MM.1S (cell line): ENCODE data around the gene MEIOC.

Experiments used
- DNase-seq: peaks from one replicate; pipeline ENCODE4 v3.0.0-alpha.2; 2015
- H2AFZ ChIP-seq: fragments of 300-600 bp; sonication (generic); 2 replicates; pipeline ENCODE4 v1.6.0; 2016; ENCODE audit warnings: antibody characterized with exemption, low read length
- H3F3A ChIP-seq: fragments of 300-600 bp; sonication (generic); 2 replicates; pipeline ENCODE4 v1.6.1; 2016; ENCODE audit warnings: mild to moderate bottlenecking, antibody characterized with exemption, low read length, moderate library complexity, mixed read lengths; ENCODE audit not compliant: insufficient read depth
- H3K27ac ChIP-seq: fragments of 300-600 bp; sonication (generic); 2 replicates; pipeline ENCODE4 v1.5.1; 2016; ENCODE audit warnings: mild to moderate bottlenecking, low read length
- H3K27me3 ChIP-seq: fragments of 300-600 bp; sonication (generic); replicated peaks from 2 replicates; pipeline ENCODE4 v1.6.0; 2016; ENCODE audit warnings: low read length; ENCODE audit not compliant: insufficient read depth
- H3K36me3 ChIP-seq: fragments of 300-600 bp; sonication (generic); replicated peaks from 2 replicates; pipeline ENCODE4 v1.6.1; 2016; ENCODE audit warnings: mild to moderate bottlenecking, low read length, mixed read lengths; ENCODE audit not compliant: insufficient read depth
- H3K4me1 ChIP-seq: fragments of 300-600 bp; sonication (generic); 2 replicates; pipeline ENCODE4 v1.6.1; 2016; ENCODE audit warnings: low read length, mixed read lengths
- H3K4me2 ChIP-seq: fragments of 300-600 bp; sonication (generic); 2 replicates; pipeline ENCODE4 v1.6.0; 2016; ENCODE audit warnings: low read depth, low read length
- H3K4me3 ChIP-seq: fragments of 300-600 bp; sonication (generic); 2 replicates; pipeline ENCODE4 v1.5.1; 2016; ENCODE audit warnings: low read length, mixed read lengths
- H3K79me2 ChIP-seq: fragments of 300-600 bp; sonication (generic); 2 replicates; pipeline ENCODE4 v1.6.1; 2016; ENCODE audit warnings: mixed run types, low read length, mixed read lengths
- H3K9ac ChIP-seq: fragments of 300-600 bp; sonication (generic); 2 replicates; pipeline ENCODE4 v1.6.1; 2016; ENCODE audit warnings: low read length, mixed read lengths
- H3K9me2 ChIP-seq: fragments of 300-600 bp; sonication (generic); replicated peaks from 2 replicates; pipeline ENCODE4 v1.6.1; 2016; ENCODE audit warnings: mild to moderate bottlenecking, low read length, mixed read lengths; ENCODE audit not compliant: insufficient read depth
- H3K9me3 ChIP-seq: fragments of 300-600 bp; sonication (generic); replicated peaks from 2 replicates; pipeline ENCODE4 v1.6.1; 2016; ENCODE audit warnings: mild to moderate bottlenecking, low read length, mixed read lengths; ENCODE audit not compliant: insufficient read depth
- H4K20me1 ChIP-seq: fragments of 300-600 bp; sonication (generic); 2 replicates; pipeline ENCODE4 v1.6.1; 2016; ENCODE audit warnings: mild to moderate bottlenecking, low read length, moderate library complexity, mixed read lengths; ENCODE audit not compliant: insufficient read depth
- CTCF ChIP-seq: fragments of 300-600 bp; sonication (generic); IDR thresholded peaks from 2 replicates; pipeline ENCODE4 v1.5.1; 2016; ENCODE audit warnings: antibody characterized with exemption, low read length, mixed read lengths
- EZH2 ChIP-seq: fragments of 300-600 bp; sonication (generic); optimal IDR thresholded peaks from 2 replicates; pipeline ENCODE3; 2017; ENCODE audit warnings: low read depth, mild to moderate bottlenecking, antibody characterized with exemption, low read length, mixed read lengths
- EZH2phosphoT487 ChIP-seq: fragments of 300-600 bp; sonication (generic); IDR thresholded peaks from 2 replicates; pipeline ENCODE4 v1.6.1; 2018; ENCODE audit warnings: antibody characterized with exemption, low read length

Gene MEIOC

GRCh38 chr17:44688200-44688599 lies 31.9 kb downstream of the MEIOC start:
- Histone ChIP-seq H3K9ac (peak overlapping the region; percentile 80; the same call in 1 of the 2 replicates), H2AFZ (no peak overlapping the region), H3K79me2 (peaks cover 31% of the 10 kb centered on the region), H3K4me1 (peaks cover 12% of the 10 kb centered on the region), H3K9me3 (no peaks in the 10 kb centered on the region), H3K4me2 (peak overlapping the region; percentile 98; the same call in 1 of the 2 replicates), H4K20me1 (no peaks in the 10 kb centered on the region), H3F3A (peaks cover 8% of the 10 kb centered on the region; the same call in 1 of the 2 replicates), H3K9me2 (no peaks in the 10 kb centered on the region), H3K27ac (no peak overlapping the region), H3K4me3 (0 out of 2 replicates have a peak overlapping the region, but pooled peaks have one; percentile 94), H3K36me3 (no peaks in the 10 kb centered on the region), H3K27me3 (no peaks in the 10 kb centered on the region)
- no peak for TF ChIP-seq CTCF
- no peak for TF ChIP-seq EZH2
- TF ChIP-seq EZH2phosphoT487, result no peak
- no peak for DNase-seq

GRCh38 chr17:44688675-44689476 lies 32.6 kb downstream of the MEIOC start:
- TF ChIP-seq CTCF, result no peak
- TF ChIP-seq EZH2, result no peak
- no peak for TF ChIP-seq EZH2phosphoT487
- Histone ChIP-seq H3K36me3 (no peaks in the 10 kb centered on the region), H4K20me1 (no peaks in the 10 kb centered on the region), H2AFZ (peak overlapping the region; percentile 97), H3K79me2 (peaks cover 31% of the 10 kb centered on the region), H3K4me1 (peaks cover 12% of the 10 kb centered on the region), H3K9me3 (no peaks in the 10 kb centered on the region), H3K27ac (peak overlapping the region; percentile 1; the same call in 1 of the 2 replicates), H3K4me2 (peak overlapping the region; percentile 98), H3K4me3 (peak overlapping the region; percentile 94), H3K9me2 (no peaks in the 10 kb centered on the region), H3K9ac (peak overlapping the region; percentile 80), H3F3A (peaks cover 8% of the 10 kb centered on the region; the same call in 1 of the 2 replicates), H3K27me3 (no peaks in the 10 kb centered on the region)
- no peak for DNase-seq

GRCh38 chr17:44689477-44690217 lies 33.4 kb downstream of the MEIOC start, which contains the start of gene CCDC43:
Gene CCDC43 (minus strand): TSS chr17:44689776. CDS start chr17:44689753, 23 bp downstream.
- Histone ChIP-seq H3K4me3 (peak within 1 kb of the TSS; percentile 94), H3K4me2 (peak within 1 kb of the TSS; percentile 98), H3K27me3 (no peaks in the 10 kb centered on the region), H3K4me1 (peaks cover 12% of the 10 kb centered on the region), H3K79me2 (peaks cover 31% of the 10 kb centered on the region), H3F3A (peaks cover 8% of the 10 kb centered on the region; the same call in 1 of the 2 replicates), H3K9me3 (no peaks in the 10 kb centered on the region), H4K20me1 (no peaks in the 10 kb centered on the region), H3K36me3 (no peaks in the 10 kb centered on the region), H3K9me2 (no peaks in the 10 kb centered on the region), H3K27ac (peak within 1 kb of the TSS; percentile 72), H2AFZ (peak within 1 kb of the TSS; percentile 97), H3K9ac (peak within 1 kb of the TSS; percentile 80)
- peak; percentile 93 for DNase-seq
- no peak for TF ChIP-seq CTCF
